Left renal cortex interstitium (tissue), 4 donors: Measurements from ENCODE around the gene KMT2C. TPM values are rescaled to one million over a fixed set of nuclear protein-coding genes. Genes with fewer than 3 reads are reported as not detected.
"Not testable (repeated sequence)": the region's sequence is repeated elsewhere in the genome, so short reads cannot be mapped to it uniquely, and the experiment has no call there.

ENCODE experiments used
- DNase-seq, 4 donors: peaks; one replicate each; pipeline ENCODE4 v3.0.0-alpha.2; 2013; ENCODE audit warnings: low read depth in 4 of 4, low spot score in 2 of 4, missing footprints in 1 of 4
- polyA plus RNA-seq, 4 donors: library from polyadenylated mRNA; unstranded; fragments of 120-200 nt; gene quantifications; one replicate each; pipeline ENCODE4 v1.2.1, GENCODE V29; 2013; ENCODE audit not compliant: insufficient read length in 4 of 4

Gene KMT2C
- polyA plus RNA-seq, 4 donors, result 27.7 to 46.5 (median 39.0) TPM

- not testable (repeated sequence) for DNase-seq
Observed at GRCh38 chr7:152234421-152234820, 201.4 kb downstream of the KMT2C start.

DNA sequence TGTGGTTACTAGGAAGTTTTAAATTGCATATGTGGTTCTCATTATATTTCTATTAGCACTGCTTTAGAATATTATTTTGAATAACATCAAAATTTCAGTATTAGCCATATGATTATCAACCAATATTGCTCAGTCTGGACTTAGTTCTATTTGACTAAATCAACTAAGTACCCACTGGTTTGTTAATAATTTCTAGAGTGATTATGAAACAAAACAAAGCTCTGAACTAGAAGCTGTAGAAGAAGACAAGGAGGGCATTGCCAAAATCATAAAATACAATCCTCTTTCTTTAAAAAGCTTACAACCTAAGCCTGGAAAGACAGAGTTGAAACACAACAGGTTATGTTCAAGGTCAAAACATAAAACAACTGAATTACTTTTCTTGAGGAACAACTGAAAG, 204.7 kb downstream of the KMT2C start:
- DNase-seq, result no peak

- DNase-seq, result not testable (repeated sequence)
Observed at GRCh38 chr7:152219556-152219955, 216.2 kb downstream of the KMT2C start.

GRCh38 chr7:152208766-152209165, 227.0 kb downstream of the KMT2C start:
- not testable (repeated sequence) for DNase-seq

DNA sequence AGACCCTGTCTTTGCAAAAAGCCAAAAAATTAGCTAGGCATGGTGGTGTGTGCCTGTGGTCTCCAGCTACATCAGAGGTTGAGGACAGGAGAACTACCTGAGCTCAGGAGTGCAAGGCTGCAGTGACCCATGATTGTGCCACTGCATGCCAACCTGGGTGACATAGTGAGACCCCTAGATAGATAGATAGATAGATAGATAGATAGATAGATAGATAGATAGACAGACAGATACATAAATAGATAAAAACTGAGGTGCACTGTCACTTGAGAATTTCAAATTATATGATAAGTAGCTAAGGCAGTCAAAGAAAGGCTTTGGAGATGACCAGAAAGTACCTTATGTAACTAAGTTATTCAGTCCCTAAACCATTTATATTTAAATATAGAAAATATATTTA, 231.4 kb downstream of the KMT2C start:
- DNase-seq, result not testable (repeated sequence)

DNA sequence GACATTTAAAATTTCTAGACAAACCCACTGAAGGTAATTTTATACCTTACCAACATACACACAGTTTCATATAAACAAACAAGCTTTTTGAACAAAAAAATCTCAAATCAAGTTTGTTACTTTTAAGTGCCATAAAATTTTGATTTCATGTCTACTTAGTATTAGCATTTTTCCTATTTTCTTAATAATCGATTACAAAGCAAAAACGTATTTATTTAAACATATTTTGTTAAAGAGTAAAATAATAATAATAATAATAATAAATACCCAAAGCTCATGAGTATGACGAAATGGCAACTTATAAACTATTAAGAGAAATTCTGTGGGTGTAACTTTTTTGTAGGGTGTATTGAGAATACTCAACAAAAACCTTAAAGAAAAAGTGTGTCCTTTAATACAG, 232.7 kb downstream of the KMT2C start:
- no peak for DNase-seq

DNA sequence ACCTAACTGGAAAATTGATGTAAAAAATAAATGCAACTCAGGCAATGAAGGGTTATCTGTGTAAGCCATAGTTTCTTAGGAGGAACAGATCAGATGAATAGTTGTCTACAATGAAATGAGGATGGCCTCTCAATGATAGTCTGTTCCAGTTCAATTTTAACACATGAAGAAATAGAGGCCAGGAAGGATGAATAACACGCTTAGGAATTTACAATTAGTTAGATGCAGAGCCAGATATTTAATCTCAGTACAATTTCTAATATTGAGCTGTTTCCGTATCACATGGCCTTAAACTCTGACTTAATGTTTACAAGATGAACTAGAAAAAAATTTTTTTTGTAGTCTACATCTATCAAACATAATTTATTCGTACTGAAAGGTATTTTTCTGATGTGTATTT, 233.7 kb downstream of the KMT2C start:
- no peak for DNase-seq

DNA sequence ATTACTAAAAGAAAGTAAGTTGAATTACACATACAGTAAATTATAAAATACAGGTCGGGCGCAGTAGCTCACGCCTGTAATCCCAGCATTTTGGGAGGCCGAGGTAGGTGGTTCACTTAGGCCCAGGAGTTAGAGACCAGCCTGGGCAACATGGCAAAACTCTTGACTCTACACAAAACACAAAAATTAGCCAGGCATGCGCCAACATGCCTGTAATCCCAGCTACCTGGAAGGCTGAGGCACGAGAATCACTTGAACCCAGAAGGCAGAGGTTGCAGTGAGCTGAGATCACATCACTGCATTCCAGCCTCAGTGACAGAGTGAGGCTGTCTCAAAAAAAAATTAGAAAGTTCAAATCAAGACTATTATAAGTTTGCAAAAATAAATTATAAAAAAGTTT, 235.4 kb downstream of the KMT2C start:
- DNase-seq, result no peak

- no peak for DNase-seq
Observed at GRCh38 chr7:152196391-152196790, 239.4 kb downstream of the KMT2C start.

DNA sequence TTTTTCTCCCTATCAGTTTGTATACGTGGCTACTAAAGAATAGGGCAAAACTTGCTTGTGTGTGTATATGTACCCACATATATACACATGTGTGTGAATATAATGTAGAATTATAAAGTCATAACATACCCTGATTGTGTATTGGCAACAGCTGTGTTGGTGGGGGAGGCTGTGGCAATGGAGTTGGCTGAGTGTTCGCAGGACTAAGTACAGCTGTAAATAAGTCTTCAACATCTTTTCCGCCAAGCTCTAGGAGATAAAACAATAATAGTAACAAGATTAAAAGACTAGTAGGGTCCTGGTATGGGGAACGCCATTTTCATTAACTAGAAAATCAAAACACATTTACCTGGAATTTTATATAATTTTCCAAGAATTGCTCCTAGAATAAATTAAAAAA, 241.9 kb downstream of the KMT2C start:
- no peak for DNase-seq

DNA sequence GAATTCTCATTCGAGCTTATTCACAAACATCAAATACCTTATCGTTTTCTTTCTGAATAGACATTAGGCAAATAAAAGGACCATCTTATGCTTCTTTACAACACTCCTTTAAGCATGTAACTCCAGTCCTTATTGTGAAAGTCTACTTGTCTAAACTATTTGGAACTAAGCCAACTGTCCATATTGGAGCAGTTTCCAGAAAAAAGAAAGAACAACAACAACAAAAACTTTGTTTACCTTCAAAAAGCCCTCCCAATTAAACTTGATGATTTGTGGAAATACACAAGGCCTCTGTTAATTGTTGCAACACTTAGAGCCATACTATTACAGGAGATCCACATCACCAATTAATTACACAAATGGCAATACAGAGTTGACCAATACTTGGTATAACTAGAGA, 246.7 kb downstream of the KMT2C start:
- no peak for DNase-seq

- DNase-seq, result no peak
Observed at GRCh38 chr7:152185558-152185957, 250.2 kb downstream of the KMT2C start.

GRCh38 chr7:152180587-152180986, 255.2 kb downstream of the KMT2C start:
- DNase-seq, result no peak

DNA sequence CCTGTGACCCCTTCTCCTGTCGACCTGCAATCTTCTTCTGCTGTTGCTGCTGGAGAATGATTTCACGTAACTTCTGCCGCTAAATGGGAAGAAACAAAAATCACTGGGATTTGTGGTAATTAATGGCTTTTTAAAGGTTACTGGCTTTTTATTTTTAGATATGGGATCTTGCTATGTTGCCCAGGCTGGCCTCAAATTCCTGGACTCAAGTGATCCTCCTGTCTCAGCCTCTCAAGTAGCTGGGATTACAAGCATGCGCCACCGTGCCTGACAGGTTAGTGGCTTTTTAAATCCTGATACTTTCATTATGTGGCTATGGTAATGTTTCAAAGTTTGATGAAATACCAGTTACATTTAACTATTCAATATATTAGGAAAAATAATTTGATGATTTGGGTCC, 255.8 kb downstream of the KMT2C start:
- DNase-seq, result no peak

DNA sequence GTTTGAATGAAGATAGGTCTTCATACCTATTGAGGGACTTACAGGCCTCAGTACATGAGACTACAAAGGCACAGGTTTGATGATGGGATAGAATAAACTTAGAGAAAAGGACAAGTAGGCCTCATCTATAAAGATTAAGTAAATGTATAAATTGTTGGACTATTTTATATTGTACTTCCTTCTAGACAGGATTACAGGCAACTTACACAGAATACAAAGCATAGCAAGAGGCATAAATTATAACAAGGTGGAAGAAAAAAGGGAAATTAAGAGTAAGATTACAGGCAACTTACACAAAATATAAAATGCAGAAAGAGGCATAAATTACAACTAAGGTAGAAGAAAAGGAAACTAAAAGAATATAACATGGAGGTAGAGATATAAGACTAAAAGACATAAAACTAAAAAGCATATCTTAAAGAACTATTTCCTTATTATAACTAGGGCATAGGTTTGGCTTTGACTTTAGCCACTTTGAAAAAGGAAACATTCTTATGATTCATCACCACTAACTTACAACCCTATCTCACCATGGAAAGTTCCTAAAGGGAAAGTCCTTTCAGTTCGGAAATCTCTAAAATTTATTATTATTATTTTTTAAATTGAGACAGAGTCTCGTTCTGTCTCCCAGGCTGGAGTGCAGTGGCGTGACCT, 257.3 kb downstream of the KMT2C start:
- no peak for DNase-seq

DNA sequence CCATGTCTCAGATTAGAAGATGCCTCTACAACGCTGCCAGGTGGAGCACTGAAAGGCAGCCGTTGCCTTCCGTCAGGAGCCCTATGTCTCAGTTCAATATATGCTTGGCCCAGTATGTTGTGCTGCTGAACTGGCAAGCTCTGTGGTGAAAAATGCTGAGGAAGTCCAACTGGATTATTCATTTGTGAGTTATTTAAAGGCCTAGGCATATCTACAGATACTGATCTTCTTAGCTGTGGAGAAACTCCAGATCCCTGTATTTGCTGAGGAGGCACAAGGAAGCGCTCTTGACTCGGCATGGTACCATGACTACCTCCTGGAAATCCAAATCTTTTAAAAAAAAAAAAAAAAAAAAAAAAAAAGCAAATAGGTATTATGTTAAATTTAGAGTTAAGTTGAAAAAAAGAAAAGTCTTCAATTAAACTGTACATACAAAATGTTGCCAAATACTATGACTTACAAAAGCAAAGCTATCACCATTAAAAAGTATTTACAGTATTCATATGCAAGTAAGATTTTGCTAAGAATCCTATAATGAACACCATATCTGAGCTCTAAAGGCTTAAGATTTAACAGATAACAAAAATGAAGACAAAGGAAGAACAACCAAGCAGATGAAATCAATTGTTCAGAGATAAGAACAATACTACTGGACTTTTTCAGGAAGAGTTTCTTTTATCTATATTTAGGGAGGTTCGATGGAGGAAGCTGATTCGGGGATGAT, 258.0 kb downstream of the KMT2C start:
- no peak for DNase-seq

GRCh38 chr7:152176797-152177196, 259.0 kb downstream of the KMT2C start:
- no peak for DNase-seq

- no peak for DNase-seq
Observed at GRCh38 chr7:152173372-152174070, 262.3 kb downstream of the KMT2C start.

GRCh38 chr7:152162287-152162686, 273.5 kb downstream of the KMT2C start:
- no peak for DNase-seq

- DNase-seq, result no peak
Observed at GRCh38 chr7:152161171-152161570, 274.6 kb downstream of the KMT2C start.

DNA sequence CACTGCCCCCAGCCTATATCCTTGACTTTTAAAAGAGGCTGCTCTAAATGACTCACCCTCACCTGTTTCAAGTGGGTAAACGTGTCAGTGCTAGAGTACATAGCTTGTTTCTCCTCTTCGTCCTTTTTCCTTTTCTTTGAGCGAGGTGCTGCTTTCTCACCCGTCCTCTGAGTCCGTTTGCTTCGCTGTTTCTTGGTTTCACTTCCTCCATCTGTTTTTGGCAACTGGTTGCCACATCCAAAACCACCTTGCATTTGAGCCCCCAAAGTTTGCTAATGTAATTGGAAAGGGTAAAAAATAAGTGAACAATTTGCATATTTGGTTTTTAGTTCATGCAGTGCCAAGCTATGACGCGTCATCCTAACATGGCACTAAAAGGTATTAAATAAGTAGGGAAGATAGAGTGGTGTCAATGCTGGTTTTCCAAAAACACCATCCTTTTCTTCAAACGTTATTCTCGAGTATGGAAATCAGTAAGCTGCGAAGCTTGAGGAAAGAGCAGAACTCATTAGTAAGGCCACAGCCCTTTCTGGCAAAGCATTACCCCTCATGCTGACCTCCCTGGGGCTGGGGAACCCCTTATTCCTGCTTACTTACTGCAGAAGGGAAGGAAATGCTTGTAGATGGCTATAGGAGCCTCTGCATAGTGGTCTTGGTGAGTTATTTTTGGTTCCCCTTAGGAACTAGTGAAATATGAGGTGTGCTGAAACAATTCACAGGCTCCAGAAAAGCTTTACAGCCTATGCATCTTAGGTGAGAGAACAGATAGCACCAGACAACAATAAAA, 276.8 kb downstream of the KMT2C start:
- no peak for DNase-seq
